22Rv1 (cell line): ENCODE data around the gene PLB1.

Source experiments
- CTCF ChIP-seq: fragments of 450-650 bp; IDR thresholded peaks from 2 replicates; pipeline ENCODE4 v1.5.1; 2017; ENCODE audit warnings: mild to moderate bottlenecking
- ZFX ChIP-seq: fragments of 450-650 bp; IDR thresholded peaks from 2 replicates; pipeline ENCODE4 v1.6.1; 2017; ENCODE audit warnings: antibody characterized with exemption, borderline replicate concordance

GRCh38 chr2:28629910-28630309 is 134.1 kb downstream of the PLB1 start:
- no peak for TF ChIP-seq CTCF
- no peak for TF ChIP-seq ZFX
